Measurements from ENCODE around the gene CLCNKA. TPM values are rescaled to one million over a fixed set of nuclear protein-coding genes. Genes with fewer than 3 reads are reported as not detected.
"Not testable (repeated sequence)": the region's sequence is repeated elsewhere in the genome, so short reads cannot be mapped to it uniquely, and the experiment has no call there.

The CLCNKA gene
- polyA plus RNA-seq, 3 donors = 13.0 to 21.6 (median 18.1) TPM

GRCh38 chr1:15997076-15997585 is 24.7 kb upstream of the CLCNKA start:
- no peak for DNase-seq

GRCh38 chr1:15997637-15998280 is 24.1 kb upstream of the CLCNKA start:
- no peak for DNase-seq

GRCh38 chr1:15998929-15999328 is 22.9 kb upstream of the CLCNKA start:
- DNase-seq = no peak

GRCh38 chr1:16001274-16001673 is 20.6 kb upstream of the CLCNKA start:
- not testable (repeated sequence) for DNase-seq

- no peak for DNase-seq
Measured at GRCh38 chr1:16005597-16005996, 16.2 kb upstream of the CLCNKA start.

- no peak for DNase-seq
Measured at GRCh38 chr1:16006010-16006409, 15.8 kb upstream of the CLCNKA start.

- DNase-seq = no peak
Measured at GRCh38 chr1:16006552-16007485, 15.0 kb upstream of the CLCNKA start.

GRCh38 chr1:16007671-16008341 is 14.0 kb upstream of the CLCNKA start:
- DNase-seq = no peak

GRCh38 chr1:16009030-16009460 is 12.8 kb upstream of the CLCNKA start:
- peak; percentile 79 for DNase-seq

- DNase-seq = no peak
Measured at GRCh38 chr1:16009678-16010077, 12.2 kb upstream of the CLCNKA start.

- no peak for DNase-seq
Measured at GRCh38 chr1:16010837-16011236, 11.0 kb upstream of the CLCNKA start.

- no peak for DNase-seq
Measured at GRCh38 chr1:16011936-16012589, 9.8 kb upstream of the CLCNKA start.

- DNase-seq = peak; percentile 52
Measured at GRCh38 chr1:16012590-16013219, 9.1 kb upstream of the CLCNKA start.

GRCh38 chr1:16013220-16013907 is 8.5 kb upstream of the CLCNKA start:
- peak; percentile 58 for DNase-seq

- DNase-seq = no peak
Measured at GRCh38 chr1:16013908-16014258, 8.0 kb upstream of the CLCNKA start.

- peak; percentile 48 for DNase-seq
Measured at GRCh38 chr1:16014509-16015482, 7.0 kb upstream of the CLCNKA start.

GRCh38 chr1:16015491-16015890 is 6.3 kb upstream of the CLCNKA start:
- DNase-seq = no peak

GRCh38 chr1:16015960-16016901 is 5.6 kb upstream of the CLCNKA start:
- DNase-seq = no peak
